ENCODE results near the gene APELA.
"Not testable (repeated sequence)": the region's sequence is repeated elsewhere in the genome, so short reads cannot be mapped to it uniquely, and the experiment has no call there.

APELA gene

DNA sequence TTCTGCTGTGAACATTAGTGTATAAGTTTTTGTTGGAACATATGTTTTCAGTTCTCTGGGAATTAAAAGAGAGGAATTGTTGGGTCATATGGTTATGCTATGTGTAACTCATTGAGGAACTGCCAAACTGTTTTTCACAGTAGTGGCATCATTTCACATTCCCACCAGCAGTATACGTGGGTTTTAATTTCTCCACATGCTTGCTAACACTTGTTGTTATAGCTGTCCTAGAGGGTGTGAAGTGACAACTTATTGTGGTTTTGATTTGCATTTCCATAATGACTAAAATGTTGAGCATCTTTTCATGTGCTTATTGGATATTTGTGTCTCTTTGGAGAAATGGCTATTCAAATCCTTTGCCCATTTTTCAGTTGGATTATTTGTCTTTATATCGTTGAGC, 13.7 kb downstream of the APELA start:
- DNase-seq (ENCODE audit: low spot score) = no peak
- in situ Hi-C loops (cut with MboI; ENCODE audit: low sequenced_read_pairs, unreplicated experiment) = no loop called here
- no peak for TF ChIP-seq CTCF (IDR thresholded peaks at IDR 0.05; ENCODE audit: borderline replicate concordance, control extremely low read depth, extremely low read depth, insufficient read depth, missing control alignments)

- in situ Hi-C loops (cut with MboI; ENCODE audit: low sequenced_read_pairs, unreplicated experiment) = no loop called here
- TF ChIP-seq CTCF (IDR thresholded peaks at IDR 0.05; ENCODE audit: borderline replicate concordance, control extremely low read depth, extremely low read depth, insufficient read depth, missing control alignments) = no peak
- no peak for DNase-seq (ENCODE audit: low spot score)
These were observed 15.0 kb downstream of the APELA start for GRCh38 chr4:164892018-164892417.

DNA sequence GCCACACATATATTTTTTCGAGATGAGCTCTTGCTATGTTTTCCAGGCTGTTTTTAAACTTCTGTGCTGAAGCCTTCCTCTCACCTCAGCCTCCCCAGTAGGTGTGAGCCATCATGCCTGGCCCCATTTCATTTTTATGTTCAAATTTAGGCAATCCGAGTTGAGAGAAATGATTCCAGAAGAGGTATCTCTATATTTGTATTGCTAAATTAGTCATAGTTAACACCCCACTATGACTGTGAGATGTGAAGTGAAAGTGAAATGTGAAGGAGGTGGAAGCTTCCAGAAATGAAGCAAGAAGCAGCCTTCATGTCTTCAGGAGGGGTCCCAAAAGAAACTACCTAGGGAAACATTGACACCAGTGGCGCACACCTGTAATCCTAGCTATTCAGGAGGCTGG, 17.7 kb downstream of the APELA start:
- in situ Hi-C loops (cut with MboI; ENCODE audit: low sequenced_read_pairs, unreplicated experiment) = no loop called here
- no peak for TF ChIP-seq CTCF (IDR thresholded peaks at IDR 0.05; ENCODE audit: borderline replicate concordance, control extremely low read depth, extremely low read depth, insufficient read depth, missing control alignments)
- no peak for DNase-seq (ENCODE audit: low spot score)

- in situ Hi-C loops (cut with MboI; ENCODE audit: low sequenced_read_pairs, unreplicated experiment) = no loop called here
- no peak for DNase-seq (ENCODE audit: low spot score)
- TF ChIP-seq CTCF (IDR thresholded peaks at IDR 0.05; ENCODE audit: borderline replicate concordance, control extremely low read depth, extremely low read depth, insufficient read depth, missing control alignments) = no peak
These were observed 25.6 kb downstream of the APELA start for GRCh38 chr4:164902608-164903007.

- no peak for DNase-seq (ENCODE audit: low spot score)
- in situ Hi-C loops (cut with MboI; ENCODE audit: low sequenced_read_pairs, unreplicated experiment) = no loop called here
- no peak for TF ChIP-seq CTCF (IDR thresholded peaks at IDR 0.05; ENCODE audit: borderline replicate concordance, control extremely low read depth, extremely low read depth, insufficient read depth, missing control alignments)
These were observed 27.4 kb downstream of the APELA start for GRCh38 chr4:164904336-164904735.

DNA sequence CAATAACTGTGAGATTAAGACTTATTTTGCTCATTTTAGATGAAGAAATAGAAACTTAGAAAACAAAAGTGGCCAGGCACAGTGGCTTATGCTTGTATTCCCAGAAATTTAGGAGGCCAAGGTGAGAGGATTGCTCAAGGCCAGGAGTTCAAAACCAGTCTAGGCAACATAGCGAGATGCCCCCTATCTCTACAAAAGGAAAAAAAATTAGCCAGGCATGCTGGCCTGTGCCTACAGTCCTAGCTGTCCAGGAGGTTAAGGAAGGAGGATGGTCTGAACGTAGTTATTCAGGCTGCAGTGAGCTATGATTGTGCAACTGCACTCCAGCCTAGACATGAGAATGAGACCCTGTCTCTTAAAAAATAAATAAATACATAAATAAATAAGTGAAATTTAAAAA, 28.0 kb downstream of the APELA start:
- in situ Hi-C loops (cut with MboI; ENCODE audit: low sequenced_read_pairs, unreplicated experiment) = no loop called here
- DNase-seq (ENCODE audit: low spot score) = no peak
- no peak for TF ChIP-seq CTCF (IDR thresholded peaks at IDR 0.05; ENCODE audit: borderline replicate concordance, control extremely low read depth, extremely low read depth, insufficient read depth, missing control alignments)

DNA sequence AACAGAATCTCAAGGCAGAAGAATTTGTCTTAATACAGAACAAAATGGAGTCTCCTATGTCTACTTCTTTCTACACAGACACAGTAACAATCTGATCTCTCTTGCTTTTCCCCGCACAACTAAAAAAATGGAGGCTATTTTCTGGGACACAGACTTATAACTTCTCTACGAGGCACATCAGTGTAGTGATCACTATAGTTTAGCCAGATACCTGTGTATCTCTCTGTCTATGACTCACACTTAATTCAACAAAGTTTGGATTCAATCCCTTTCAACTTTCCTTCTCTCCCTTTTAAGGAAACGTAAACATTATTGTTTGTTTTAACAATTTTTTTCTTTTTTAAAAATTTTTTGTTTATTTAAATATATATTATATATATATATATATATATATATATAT, 29.4 kb downstream of the APELA start:
- no peak for TF ChIP-seq CTCF (IDR thresholded peaks at IDR 0.05; ENCODE audit: borderline replicate concordance, control extremely low read depth, extremely low read depth, insufficient read depth, missing control alignments)
- DNase-seq (ENCODE audit: low spot score) = no peak
- in situ Hi-C loops (cut with MboI; ENCODE audit: low sequenced_read_pairs, unreplicated experiment) = no loop called here

- in situ Hi-C loops (cut with MboI; ENCODE audit: low sequenced_read_pairs, unreplicated experiment); DNase-seq (ENCODE audit: low spot score): not testable (repeated sequence)
These were observed 36.5 kb downstream of the APELA start for GRCh38 chr4:164913506-164913905.
